NCI-H345 (cell line): ENCODE data around the gene NSUN7.
"Not testable (repeated sequence)": the region's sequence is repeated elsewhere in the genome, so short reads cannot be mapped to it uniquely, and the experiment has no call there.

Source experiments
- DNase-seq: peaks from one replicate; lab custom pipeline; 2025; lab: John Stamatoyannopoulos, UW

NSUN7 gene

GRCh38 chr4:40737879-40738278 is 11.9 kb upstream of the NSUN7 start:
- no peak for DNase-seq

GRCh38 chr4:40739347-40739746 is 10.4 kb upstream of the NSUN7 start:
- no peak for DNase-seq

- no peak for DNase-seq
These were observed 5.5 kb upstream of the NSUN7 start for GRCh38 chr4:40744218-40744617.

GRCh38 chr4:40745285-40745984 is 4.3 kb upstream of the NSUN7 start:
- no peak for DNase-seq

GRCh38 chr4:40747207-40747835 is 2.4 kb upstream of the NSUN7 start:
- no peak for DNase-seq

- DNase-seq = peak; percentile 5
These were observed 905 bp downstream of the NSUN7 start for GRCh38 chr4:40750461-40751258.

GRCh38 chr4:40755616-40756015 is 5.9 kb downstream of the NSUN7 start:
- no peak for DNase-seq

- no peak for DNase-seq
These were observed 13.5 kb downstream of the NSUN7 start for GRCh38 chr4:40763228-40763716.

- no peak for DNase-seq
These were observed 19.5 kb downstream of the NSUN7 start for GRCh38 chr4:40769266-40769665.

GRCh38 chr4:40778090-40778489 is 28.3 kb downstream of the NSUN7 start:
- no peak for DNase-seq

- no peak for DNase-seq
These were observed 33.1 kb downstream of the NSUN7 start for GRCh38 chr4:40782876-40783275.

- DNase-seq = no peak
These were observed 36.0 kb downstream of the NSUN7 start for GRCh38 chr4:40785727-40786126.

GRCh38 chr4:40788331-40788730 is 38.6 kb downstream of the NSUN7 start:
- no peak for DNase-seq

- DNase-seq = no peak
These were observed 39.3 kb downstream of the NSUN7 start for GRCh38 chr4:40789031-40789430.

GRCh38 chr4:40789771-40790170 is 40.0 kb downstream of the NSUN7 start:
- no peak for DNase-seq

- DNase-seq = no peak
These were observed 50.3 kb downstream of the NSUN7 start for GRCh38 chr4:40800064-40800463.

GRCh38 chr4:40804598-40804997 is 54.8 kb downstream of the NSUN7 start:
- DNase-seq = no peak

- no peak for DNase-seq
These were observed 59.2 kb downstream of the NSUN7 start for GRCh38 chr4:40808926-40809457.

- DNase-seq = no peak
These were observed 62.2 kb downstream of the NSUN7 start for GRCh38 chr4:40811956-40812355.

- DNase-seq = no peak
These were observed 62.6 kb downstream of the NSUN7 start for GRCh38 chr4:40812386-40812785.

GRCh38 chr4:40812856-40813255 is 63.1 kb downstream of the NSUN7 start:
- DNase-seq = no peak

GRCh38 chr4:40817157-40817556 is 67.4 kb downstream of the NSUN7 start:
- not testable (repeated sequence) for DNase-seq

GRCh38 chr4:40820101-40820500 is 70.3 kb downstream of the NSUN7 start:
- DNase-seq = no peak
